Adrenal gland (tissue), 12 donors: ENCODE data around the gene MCM7. TPM values are rescaled to one million over a fixed set of nuclear protein-coding genes. Genes with fewer than 3 reads are reported as not detected.

Experiments used
- DNase-seq, 7 donors: peaks; one replicate each; pipeline ENCODE4 v3.0.0-alpha.2; 2019 to 2020
- H3K27ac ChIP-seq, 5 donors: fragments of 200-600 bp; sonication (generic) in 4 of 5; 1 replicate in 3 of 5; 2 replicates in 2 of 5; pipeline versions ENCODE4 v1.5.1 to v1.8.0; 2016 to 2020; ENCODE audit warnings: mild to moderate bottlenecking in 1 of 5
- H3K27me3 ChIP-seq: fragments of 200-600 bp; 2 replicates; pipeline ENCODE4 v1.8.0; 2021
- H3K36me3 ChIP-seq, 2 donors: fragments of 200-600 bp; replicated peaks in 1 of 2; 1 replicate in 1 of 2; 2 replicates in 1 of 2; pipeline versions ENCODE4 v1.5.1 to v1.8.0; 2018 to 2022
- H3K4me1 ChIP-seq, 2 donors: fragments of 200-600 bp; replicated peaks in 1 of 2; 1 replicate in 1 of 2; 2 replicates in 1 of 2; pipeline versions ENCODE4 v1.5.1 to v1.8.0; 2018 to 2021
- H3K4me3 ChIP-seq, 4 donors: fragments of 200-600 bp; sonication (generic) in 3 of 4; one replicate each; pipeline ENCODE4 v1.5.1; 2016 to 2018
- H3K9me3 ChIP-seq, 3 donors: fragments of 200-600 bp; sonication (generic) in 1 of 3; replicated peaks in 1 of 3; 1 replicate in 2 of 3; 2 replicates in 1 of 3; pipeline versions ENCODE4 v1.5.1 to v1.8.0; 2016 to 2021
- POLR2A ChIP-seq, 2 donors: fragments of 450-650 bp; IDR thresholded peaks; one replicate each; pipeline ENCODE4 v1.6.1; 2017; ENCODE audit warnings: antibody characterized with exemption in 2 of 2, mild to moderate bottlenecking in 2 of 2, moderate library complexity in 1 of 2
- WGBS, 4 donors: extraction: QIAGEN DNeasy Blood & Tissue Kit in 2 of 4; methylation state at CpG; one replicate each; pipeline versions ENCODE4 v1.1.5 to v1.1.7; 2013 to 2017; 5-methylcytosine and 5-hydroxymethylcytosine counted together
- intact Hi-C, 2 donors: fragments of 100-400 bp; cut with DNase I; formaldehyde crosslinking; loops; one replicate each; pipeline versions ENCODE4 v1.14.1 to v1.15.0; 2022 to 2023
- polyA plus RNA-seq, 3 donors: library from polyadenylated mRNA; stranded (reverse); fragments of 200-250 nt in 2 of 3; fragments of 350-450 nt in 1 of 3; fragmentation: Illumina TruSeq in 1 of 3; extraction: RNeasy Lipid Tissue Mini Kit (QIAGEN cat#74804) in 1 of 3; gene quantifications; one replicate each; pipeline ENCODE4 v1.2.3, GENCODE V29; 2013 to 2014
- total RNA-seq, 9 donors: library from RNA; depleted of rRNA in 4 of 9; stranded (reverse); fragments of >200 nt in 4 of 9; fragments of 120-200 nt in 1 of 9; fragmentation: NEBNext Ultra II Directional in 1 of 9; extraction: Animal tissue kit (Norgen Biotek cat#: 25700) in 1 of 9; gene quantifications; one replicate each; pipeline versions ENCODE4 v1.1.0 to v1.2.4, GENCODE V29; 2013 to 2023
- TF ChIP-seq, protein P1 (sequence below), 6 experiments: fragments of 450-650 bp in 4 of 6; fragments of 200-600 bp in 2 of 6; sonication (generic) in 1 of 6; IDR thresholded peaks; 1 replicate in 5 of 6; 2 replicates in 1 of 6; pipeline versions ENCODE4 v1.5.1 to v1.8.0; 2016 to 2021; ENCODE audit warnings: antibody characterized with exemption in 6 of 6, mild to moderate bottlenecking in 2 of 6, moderate library complexity in 1 of 6
- donor health status: healthy with polysubstance abuse.
- donor health status: Bipolar disorder and iron deficiency.
- donor health status: DM: yes; HTN: yes; CAD: no.
- donor health status: DM: no; HTN: no; CAD: no.
- donor health status: DM: no; HTN: no; CAD: no.
- donor health status: DM: yes; HTN: yes; CAD: no.

Gene MCM7
- total and polyA plus RNA-seq, 12 donors = 12.2 to 72.3 (median 30.6) TPM

DNA sequence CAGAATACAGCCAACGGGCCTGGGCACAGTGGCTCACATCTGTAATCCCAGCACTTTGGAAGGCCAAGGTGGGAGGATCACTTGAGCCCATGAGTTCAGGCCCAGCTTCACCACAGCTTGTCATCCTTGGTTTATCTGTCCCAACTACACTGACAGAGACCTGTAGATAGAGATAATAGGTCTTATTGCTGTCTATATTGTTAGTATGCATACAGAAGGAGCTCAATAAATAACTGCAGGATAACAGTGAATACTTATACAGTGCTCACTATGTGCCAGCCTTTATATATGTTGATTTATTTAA is 19.5 kb upstream of the MCM7 start:
- no peaks in the 10 kb centered on the region for H3K36me3 ChIP-seq
- no peak for DNase-seq
- WGBS, 4 donors = 16 to 29% (median 23%) methylated on average over 1 of the region's 1 CpG
- TF ChIP-seq POLR2A (IDR thresholded peaks at IDR 0.05) = no peak
- TF ChIP-seq, protein P1, sequence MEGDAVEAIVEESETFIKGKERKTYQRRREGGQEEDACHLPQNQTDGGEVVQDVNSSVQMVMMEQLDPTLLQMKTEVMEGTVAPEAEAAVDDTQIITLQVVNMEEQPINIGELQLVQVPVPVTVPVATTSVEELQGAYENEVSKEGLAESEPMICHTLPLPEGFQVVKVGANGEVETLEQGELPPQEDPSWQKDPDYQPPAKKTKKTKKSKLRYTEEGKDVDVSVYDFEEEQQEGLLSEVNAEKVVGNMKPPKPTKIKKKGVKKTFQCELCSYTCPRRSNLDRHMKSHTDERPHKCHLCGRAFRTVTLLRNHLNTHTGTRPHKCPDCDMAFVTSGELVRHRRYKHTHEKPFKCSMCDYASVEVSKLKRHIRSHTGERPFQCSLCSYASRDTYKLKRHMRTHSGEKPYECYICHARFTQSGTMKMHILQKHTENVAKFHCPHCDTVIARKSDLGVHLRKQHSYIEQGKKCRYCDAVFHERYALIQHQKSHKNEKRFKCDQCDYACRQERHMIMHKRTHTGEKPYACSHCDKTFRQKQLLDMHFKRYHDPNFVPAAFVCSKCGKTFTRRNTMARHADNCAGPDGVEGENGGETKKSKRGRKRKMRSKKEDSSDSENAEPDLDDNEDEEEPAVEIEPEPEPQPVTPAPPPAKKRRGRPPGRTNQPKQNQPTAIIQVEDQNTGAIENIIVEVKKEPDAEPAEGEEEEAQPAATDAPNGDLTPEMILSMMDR (IDR thresholded peaks at IDR 0.05) = no peak
- intact Hi-C loops = no loop called here
- no peak overlapping the region for H3K4me3 ChIP-seq
- no peaks in the 10 kb centered on the region for H3K27me3 ChIP-seq
- peaks cover 13 to 21% of the 10 kb centered on the region in 2 donors for H3K4me1 ChIP-seq
- H3K27ac ChIP-seq = peak overlapping the region in 2 of 5 donors; percentile 85 to 94
- H3K9me3 ChIP-seq = no peaks in the 10 kb centered on the region

DNA sequence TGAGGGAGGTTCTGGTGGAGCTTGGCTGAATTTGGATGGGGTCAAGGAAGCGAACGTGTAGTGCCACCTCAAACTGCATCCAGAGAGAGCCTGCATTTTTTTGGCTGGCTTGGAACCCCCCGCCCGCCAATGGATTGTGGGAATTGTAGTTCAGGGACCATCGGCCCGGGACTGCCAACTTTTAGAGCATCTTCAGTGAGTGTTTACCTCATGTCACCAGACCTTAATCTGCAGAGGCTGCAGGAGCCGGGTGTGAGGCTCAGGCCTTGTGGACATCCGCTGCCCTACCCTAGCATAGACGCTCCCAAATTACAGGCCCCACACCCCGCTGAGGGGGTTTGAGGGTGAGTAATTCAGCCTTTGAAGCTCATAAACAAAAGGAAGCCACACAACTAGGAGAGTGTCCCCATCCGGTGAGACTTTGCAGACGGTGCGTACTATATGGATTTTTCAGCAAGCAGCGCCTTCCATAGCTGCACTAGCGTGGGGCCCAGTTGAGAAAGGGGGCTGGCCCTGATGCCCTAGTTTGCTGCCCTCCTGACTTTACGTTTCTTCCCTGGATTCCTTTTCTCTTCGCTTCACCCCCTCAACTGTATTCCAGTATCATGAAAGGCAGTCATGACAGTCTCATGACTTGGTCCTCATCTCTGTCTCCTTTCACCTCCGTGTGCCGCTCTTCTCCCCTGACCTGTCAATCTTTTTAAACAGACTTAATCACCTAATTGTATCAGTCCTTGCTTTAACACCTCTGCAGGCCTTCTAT is 19.0 kb upstream of the MCM7 start:
- Histone ChIP-seq H3K36me3 (no peaks in the 10 kb centered on the region), H3K9me3 (no peaks in the 10 kb centered on the region), H3K4me1 (peaks cover 12 to 16% of the 10 kb centered on the region in 2 donors), H3K27ac (peak overlapping the region in 4 of 5 donors; percentile 60 to 94 (median 78)), H3K27me3 (no peaks in the 10 kb centered on the region), H3K4me3 (peak overlapping the region; percentile 16 to 76 (median 54))
- 20 to 43% (median 31%) methylated on average over 8 to 19 of the region's 19 CpGs for WGBS, 4 donors
- DNase-seq = peak; percentile 63 to 82 (median 72)
- TF ChIP-seq POLR2A (IDR thresholded peaks at IDR 0.05) = no peak
- TF ChIP-seq, protein P1 (IDR thresholded peaks at IDR 0.05) = no peak
- intact Hi-C loops = no loop called here

DNA sequence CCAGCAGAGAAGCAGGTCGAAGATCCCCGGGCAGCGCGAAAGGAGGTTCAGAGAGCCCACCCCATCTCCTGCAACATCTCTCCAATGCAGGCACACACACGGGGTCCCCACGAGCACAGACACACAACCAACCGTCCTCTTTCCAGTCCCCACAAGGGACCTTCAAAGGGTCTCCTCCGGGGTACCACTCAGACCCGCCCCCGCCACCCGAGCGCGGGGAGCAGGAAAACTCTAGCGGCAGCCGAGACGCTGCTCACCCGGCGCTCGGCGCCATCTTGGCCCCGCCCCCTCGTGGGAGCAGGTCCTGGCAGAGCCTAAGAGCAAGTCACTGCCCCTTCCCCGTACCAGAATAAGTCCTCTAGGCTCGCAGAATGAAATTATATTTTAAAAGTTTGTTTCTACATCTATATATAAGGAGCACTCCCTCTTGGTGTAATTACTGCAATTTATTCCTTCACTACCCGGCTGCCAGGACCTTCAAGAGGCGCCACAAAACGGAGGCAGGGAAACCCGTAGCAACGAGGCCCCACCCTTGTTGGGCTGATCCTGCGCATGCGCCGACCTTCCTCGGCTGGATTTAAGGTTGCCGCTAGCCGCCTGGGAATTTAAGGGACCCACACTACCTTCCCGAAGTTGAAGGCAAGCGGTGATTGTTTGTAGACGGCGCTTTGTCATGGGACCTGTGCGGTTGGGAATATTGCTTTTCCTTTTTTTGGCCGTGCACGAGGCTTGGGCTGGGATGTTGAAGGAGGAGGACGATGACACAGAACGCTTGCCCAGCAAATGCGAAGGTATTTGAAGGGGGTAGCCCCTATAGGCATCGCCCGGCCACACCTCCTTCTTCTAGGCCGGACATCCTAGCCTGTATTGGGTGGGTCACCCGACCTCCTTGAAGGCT is 18.1 kb upstream of the MCM7 start, which contains the start of the genes CNPY4 and TAF6:
CNPY4 (plus strand) TSS at position 563 of the 898 bp plus-strand sequence; CDS start at position 674, 111 bp downstream.
TAF6 (minus strand) TSS at position 287 of the 898 bp plus-strand sequence. CDS start 5,149 bp downstream, outside the sequence.
- Histone ChIP-seq H3K27ac (peak within 1 kb of the TSS; percentile 60 to 94 (median 73)), H3K4me1 (peaks cover 12 to 16% of the 10 kb centered on the region in 2 donors), H3K36me3 (no peaks in the 10 kb centered on the region), H3K27me3 (no peaks in the 10 kb centered on the region), H3K9me3 (no peaks in the 10 kb centered on the region), H3K4me3 (peak within 1 kb of the TSS; percentile 50 to 89 (median 66))
- 0 to 1% (median 0%) methylated on average over 15 to 49 of the region's 49 CpGs for WGBS, 4 donors
- TF ChIP-seq POLR2A (IDR thresholded peaks at IDR 0.05) = peak; percentile 52 to 77
- TF ChIP-seq, protein P1 (IDR thresholded peaks at IDR 0.05) = peak in 2 of 6 experiments; percentile 10 to 13
- peak; percentile 95 to 98 (median 97) for DNase-seq
- intact Hi-C loops = no loop called here
